GM12891 (cell line): ENCODE results near the gene IFIH1.

Experiments used
- PAX5 ChIP-seq: IDR thresholded peaks from 2 replicates; pipeline ENCODE4 v1.6.1; 2011; ENCODE audit warnings: low read length, moderate library complexity, mild to moderate bottlenecking; ENCODE audit not compliant: insufficient read depth, severe bottlenecking
- POLR2A ChIP-seq: IDR thresholded peaks from 2 replicates; pipeline ENCODE4 v1.6.1; 2011; ENCODE audit warnings: low read depth, low read length, control low read depth
- POLR2AphosphoS5 ChIP-seq: IDR thresholded peaks from 2 replicates; pipeline ENCODE4 v1.6.1; 2011; ENCODE audit warnings: low read depth, low read length, control low read depth
- SPI1 ChIP-seq: IDR thresholded peaks from 2 replicates; pipeline ENCODE4 v1.6.1; 2011; ENCODE audit warnings: low read depth, low read length, control low read depth
- TAF1 ChIP-seq: IDR thresholded peaks from 2 replicates; pipeline ENCODE4 v1.6.1; 2011; ENCODE audit warnings: low read depth, low read length, control low read depth

GRCh38 chr2:162217598-162217997 is 100.9 kb downstream of the IFIH1 start:
- no peak for TF ChIP-seq TAF1
- no peak for TF ChIP-seq POLR2A
- no peak for TF ChIP-seq SPI1
- no peak for TF ChIP-seq POLR2AphosphoS5
- TF ChIP-seq PAX5, result no peak
